Testis (tissue), 3 donors: ENCODE measurements around the gene SKIC2. TPM values are rescaled to one million over a fixed set of nuclear protein-coding genes. Genes with fewer than 3 reads are reported as not detected.

ENCODE experiments used
- DNase-seq: peaks from one replicate; pipeline ENCODE4 v3.0.0-alpha.2; 2019
- H3K27ac ChIP-seq, 2 donors: fragments of 200-600 bp; sonication (generic); one replicate each; pipeline ENCODE4 v1.5.1; 2019
- H3K27me3 ChIP-seq: fragments of 200-600 bp; sonication (generic); one replicate; pipeline ENCODE4 v1.5.1; 2019
- H3K36me3 ChIP-seq: fragments of 200-600 bp; sonication (generic); one replicate; pipeline ENCODE4 v1.5.1; 2017; ENCODE audit warnings: low read depth; ENCODE audit errors: missing control alignments
- H3K4me1 ChIP-seq: fragments of 200-600 bp; sonication (generic); one replicate; pipeline ENCODE4 v1.5.1; 2019
- H3K4me3 ChIP-seq, 2 donors: fragments of 200-600 bp; sonication (generic); one replicate each; pipeline ENCODE4 v1.5.1; 2017 to 2019
- H3K9me3 ChIP-seq: fragments of 200-600 bp; sonication (generic); one replicate; pipeline ENCODE4 v1.5.1; 2017
- CTCF ChIP-seq, 3 experiments: fragments of 450-650 bp in 2 of 3; fragments of 200-600 bp in 1 of 3; sonication (generic) in 1 of 3; IDR thresholded peaks; one replicate each; pipeline ENCODE4 v1.5.1; 2016 to 2019; ENCODE audit warnings: antibody characterized with exemption in 3 of 3, mild to moderate bottlenecking in 2 of 3, moderate library complexity in 1 of 3
- POLR2A ChIP-seq: fragments of 450-650 bp; IDR thresholded peaks from one replicate; pipeline ENCODE4 v1.6.1; 2017; ENCODE audit warnings: antibody characterized with exemption, mild to moderate bottlenecking, moderate library complexity
- WGBS, 2 donors: methylation state at CpG; one replicate each; pipeline ENCODE4 v1.1.5; 2018; 5-methylcytosine and 5-hydroxymethylcytosine counted together
- intact Hi-C: fragments of 100-400 bp; cut with DNase I; formaldehyde crosslinking; loops from one replicate; pipeline ENCODE4 v1.15.1; 2023; ENCODE audit warnings: low total_unique reads
- polyA plus RNA-seq: library from polyadenylated mRNA; stranded (reverse); fragments of 350-450 nt; fragmentation: Illumina TruSeq; extraction: RNeasy Lipid Tissue Mini Kit (QIAGEN cat#74804); gene quantifications from one replicate; pipeline ENCODE4 v1.2.3, GENCODE V29; 2014; ENCODE audit warnings: low read depth, low replicate concordance; ENCODE audit not compliant: insufficient read depth
- total RNA-seq, 2 donors: library from RNA; depleted of rRNA; stranded (reverse); fragments of >200 nt; gene quantifications; one replicate each; pipeline ENCODE4 v1.2.3, GENCODE V29; 2016

Gene SKIC2
- total and polyA plus RNA-seq, 3 donors from 2014 or later = 39.6 to 73.0 (median 59.2) TPM

GRCh38 chr6:31966997-31967925 lies 8.3 kb downstream of the SKIC2 start:
- Histone ChIP-seq H3K27me3 (no peaks in the 10 kb centered on the region), H3K36me3 (no peaks in the 10 kb centered on the region), H3K9me3 (no peaks in the 10 kb centered on the region), H3K27ac (no peak overlapping the region), H3K4me3 (no peak overlapping the region), H3K4me1 (peaks cover 10% of the 10 kb centered on the region)
- intact Hi-C loops = no loop called here
- TF ChIP-seq CTCF (IDR thresholded peaks at IDR 0.05) (no peak), POLR2A (no peak)
- no peak for DNase-seq
- WGBS, 2 donors = 86 to 88% methylated on average over 10 of the region's 10 CpGs

GRCh38 chr6:31967926-31968320 lies 8.9 kb downstream of the SKIC2 start:
- Histone ChIP-seq H3K4me3 (no peak overlapping the region), H3K36me3 (no peaks in the 10 kb centered on the region)
- intact Hi-C loops = no loop called here

GRCh38 chr6:31968326-31968725 lies 9.4 kb downstream of the SKIC2 start:
- intact Hi-C loops = no loop called here
- WGBS, 2 donors = 79 to 88% methylated on average over 4 to 11 of the region's 11 CpGs
- no peak for DNase-seq

More at GRCh38 chr6:31967926-31968320, 8.9 kb downstream of the SKIC2 start:
- no peak overlapping the region for H3K27ac ChIP-seq
- 85 to 92% methylated on average over 2 to 3 of the region's 3 CpGs for WGBS, 2 donors
- H3K9me3 ChIP-seq = no peaks in the 10 kb centered on the region
- no peaks in the 10 kb centered on the region for H3K27me3 ChIP-seq
- TF ChIP-seq POLR2A (no peak), CTCF (IDR thresholded peaks at IDR 0.05) (no peak)
- no peak for DNase-seq
- H3K4me1 ChIP-seq = peaks cover 13% of the 10 kb centered on the region

DNA sequence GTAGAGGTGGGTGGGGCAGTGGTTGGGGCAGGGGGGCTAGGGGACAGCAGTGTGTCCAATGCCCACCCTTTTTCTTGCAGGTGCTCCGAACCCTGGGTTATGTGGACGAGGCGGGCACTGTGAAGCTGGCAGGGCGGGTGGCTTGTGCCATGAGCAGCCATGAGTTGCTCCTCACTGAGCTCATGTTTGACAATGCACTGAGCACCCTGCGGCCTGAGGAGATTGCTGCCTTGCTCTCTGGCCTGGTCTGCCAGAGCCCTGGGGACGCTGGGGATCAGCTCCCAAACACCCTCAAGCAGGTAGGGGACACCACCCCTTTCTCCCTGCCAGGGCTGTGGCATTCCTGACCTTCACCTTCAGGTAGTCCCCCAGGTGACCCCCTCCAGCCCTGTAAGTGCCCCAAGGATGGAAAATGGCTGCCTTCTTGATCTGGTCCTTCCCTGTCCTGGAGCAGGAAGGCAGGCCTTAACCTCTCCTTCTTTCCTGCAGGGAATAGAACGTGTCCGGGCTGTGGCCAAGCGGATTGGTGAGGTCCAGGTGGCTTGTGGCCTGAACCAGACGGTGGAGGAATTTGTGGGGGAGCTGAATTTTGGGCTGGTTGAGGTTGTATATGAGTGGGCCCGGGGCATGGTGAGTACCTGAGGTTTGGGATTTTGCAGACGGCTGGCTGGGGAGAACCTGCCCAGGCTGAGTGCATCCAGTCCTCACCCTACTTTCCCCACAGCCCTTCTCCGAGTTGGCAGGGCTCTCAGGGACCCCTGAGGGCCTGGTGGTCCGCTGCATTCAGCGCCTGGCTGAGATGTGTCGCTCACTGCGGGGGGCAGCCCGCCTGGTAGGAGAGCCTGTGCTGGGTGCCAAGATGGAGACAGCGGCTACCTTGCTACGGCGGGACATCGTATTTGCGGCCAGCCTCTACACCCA lies 10.1 kb downstream of the SKIC2 start:
- H3K4me1 ChIP-seq = peaks cover 19% of the 10 kb centered on the region
- no peaks in the 10 kb centered on the region for H3K27me3 ChIP-seq
- H3K36me3 ChIP-seq = no peaks in the 10 kb centered on the region
- no peak for DNase-seq
- TF ChIP-seq POLR2A (no peak), CTCF (IDR thresholded peaks at IDR 0.05) (no peak)
- H3K4me3 ChIP-seq = no peak overlapping the region
- 92 to 94% methylated on average over 8 to 23 of the region's 23 CpGs for WGBS, 2 donors
- H3K27ac ChIP-seq = no peak overlapping the region
- no peaks in the 10 kb centered on the region for H3K9me3 ChIP-seq
- intact Hi-C loops = no loop called here

More at GRCh38 chr6:31968326-31968725, 9.4 kb downstream of the SKIC2 start:
- Histone ChIP-seq H3K27ac (no peak overlapping the region), H3K4me1 (peaks cover 17% of the 10 kb centered on the region), H3K4me3 (no peak overlapping the region), H3K27me3 (no peaks in the 10 kb centered on the region), H3K36me3 (no peaks in the 10 kb centered on the region), H3K9me3 (no peaks in the 10 kb centered on the region)
- no peak for TF ChIP-seq POLR2A
- TF ChIP-seq CTCF (IDR thresholded peaks at IDR 0.05) = no peak
